H1 (cell line): ENCODE measurements around the gene LCN15. TPM values are rescaled to one million over a fixed set of nuclear protein-coding genes. Genes with fewer than 3 reads are reported as not detected.

Experiments used
- CBX5 ChIP-seq: fragments of 300-800, 300-1000 bp; sonication (generic); IDR thresholded peaks from 2 replicates; pipeline ENCODE4 v1.7.1; 2016; ENCODE audit warnings: antibody characterized with exemption, low read length, low read depth
- HDAC2 ChIP-seq, 2 experiments: fragments of 300-600 bp in 1 of 2; sonication (generic) in 1 of 2; IDR thresholded peaks; 2 replicates each; pipeline ENCODE4 v1.6.1; 2011 to 2012; ENCODE audit warnings: low read depth in 2 of 2, low read length in 2 of 2, mild to moderate bottlenecking in 2 of 2, moderate library complexity in 2 of 2, borderline replicate concordance in 1 of 2, inconsistent platforms in 1 of 2
- HDAC6 ChIP-seq: IDR thresholded peaks from one replicate; pipeline ENCODE4 v1.7.1; 2012; ENCODE audit warnings: low read depth, mild to moderate bottlenecking, inconsistent platforms, low read length, moderate library complexity
- KDM1A ChIP-seq: fragments of 200-600, 300-600 bp; sonication (generic); IDR thresholded peaks from 2 replicates; pipeline ENCODE4 v1.7.1; 2016; ENCODE audit warnings: mild to moderate bottlenecking, low read length, borderline replicate concordance
- POLR2A ChIP-seq, 2 experiments: IDR thresholded peaks; 1 replicate in 1 of 2; 2 replicates in 1 of 2; pipeline ENCODE4 v1.6.1; 2011; ENCODE audit warnings: low read depth in 2 of 2, low read length in 2 of 2, mild to moderate bottlenecking in 2 of 2; ENCODE audit errors: control extremely low read depth in 1 of 2
- SP1 ChIP-seq: IDR thresholded peaks from 2 replicates; pipeline ENCODE4 v1.6.1; 2011; ENCODE audit warnings: low read depth, low read length
- ZNF274 ChIP-seq: IDR thresholded peaks from 2 replicates; pipeline ENCODE4 v1.7.0; 2012; ENCODE audit warnings: low read length, borderline replicate concordance; ENCODE audit errors: extremely low read depth
- polyA plus RNA-seq, 7 experiments: library from polyadenylated mRNA; depleted of rRNA in 3 of 7; stranded (reverse) in 5 of 7; unstranded in 2 of 7; fragments of >200 nt in 5 of 7; fragments of 200-250 nt in 2 of 7; gene quantifications; 1 replicate in 5 of 7; 2 replicates in 1 of 7; 4 replicates in 1 of 7; pipeline versions ENCODE4 v1.2.1 to v1.2.3, GENCODE V29; 2011 to 2013; ENCODE audit warnings: missing spikeins in 2 of 7, mixed read lengths in 2 of 7
- total RNA-seq: library from RNA; stranded (reverse); fragmentation: NEBNext Ultra II Directional; extraction: Animal tissue kit (Norgen Biotek cat#: 25700); gene quantifications from 2 replicates; pipeline ENCODE4 v1.2.1, GENCODE V29; 2021
- TF ChIP-seq, protein P1 (sequence below): IDR thresholded peaks from 2 replicates; pipeline ENCODE4 v1.6.1; 2012; ENCODE audit warnings: low read length, inconsistent platforms

Gene LCN15
- total and polyA plus RNA-seq, 2 of the 8 experiments (the other 6 are each of a cell fraction or from before 2014, with no cell fraction given) = 0.08 to 0.47 TPM

DNA sequence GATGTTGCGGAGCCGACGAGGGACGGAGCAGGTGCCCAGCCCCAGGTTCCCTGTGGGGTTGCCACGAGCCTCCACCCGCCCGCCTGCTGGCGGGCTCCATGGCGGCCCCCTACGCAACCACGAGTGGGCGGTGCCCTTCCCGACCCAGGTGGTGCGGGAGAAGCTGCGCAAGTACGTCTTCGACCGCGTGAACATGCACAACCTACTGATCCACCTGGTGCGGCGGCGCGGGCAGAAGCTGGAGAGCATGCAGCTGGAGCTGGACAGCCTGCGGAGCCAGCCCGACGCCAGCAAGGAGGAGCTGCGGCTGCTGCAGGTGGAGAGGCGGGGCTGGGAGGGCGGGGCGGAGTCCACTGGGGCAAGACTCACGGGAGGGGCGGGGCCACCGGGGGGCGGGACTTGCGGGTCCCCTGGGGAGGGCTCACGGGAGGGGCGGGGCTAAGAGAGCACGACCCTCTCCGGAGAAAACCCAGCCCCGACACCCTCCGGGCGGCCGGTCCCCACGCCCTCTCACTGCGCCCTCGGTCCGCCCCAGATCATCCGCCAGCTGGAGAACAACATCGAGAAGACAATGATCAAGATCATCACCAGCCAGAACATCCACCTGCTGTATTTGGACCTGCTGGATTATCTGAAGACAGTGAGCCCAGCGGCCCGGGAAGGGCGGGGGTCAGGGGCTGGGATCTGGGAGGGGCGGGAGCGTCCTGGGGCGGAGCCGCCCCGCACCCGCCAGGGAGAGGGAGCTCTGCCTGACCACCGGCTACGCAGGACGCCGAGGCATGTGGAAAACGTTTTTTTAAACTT, 35.7 kb upstream of the LCN15 start (continued):
- TF ChIP-seq HDAC2 (IDR thresholded peaks at IDR 0.05; ENCODE audit: borderline replicate concordance in 1 of 2, low read depth in 2 of 2, low read length in 2 of 2) (no peak), POLR2A (IDR thresholded peaks at IDR 0.05; ENCODE audit: control extremely low read depth in 1 of 2, low read depth in 2 of 2, low read length in 2 of 2) (peak in 1 of 2 experiments; percentile 28; a peak in 1 of 3 replicates), KDM1A (no peak), ZNF274 (no peak), SP1 (no peak; the same call in 1 of the 2 replicates), CBX5 (no peak), HDAC6 (no peak)
- TF ChIP-seq, protein P1, sequence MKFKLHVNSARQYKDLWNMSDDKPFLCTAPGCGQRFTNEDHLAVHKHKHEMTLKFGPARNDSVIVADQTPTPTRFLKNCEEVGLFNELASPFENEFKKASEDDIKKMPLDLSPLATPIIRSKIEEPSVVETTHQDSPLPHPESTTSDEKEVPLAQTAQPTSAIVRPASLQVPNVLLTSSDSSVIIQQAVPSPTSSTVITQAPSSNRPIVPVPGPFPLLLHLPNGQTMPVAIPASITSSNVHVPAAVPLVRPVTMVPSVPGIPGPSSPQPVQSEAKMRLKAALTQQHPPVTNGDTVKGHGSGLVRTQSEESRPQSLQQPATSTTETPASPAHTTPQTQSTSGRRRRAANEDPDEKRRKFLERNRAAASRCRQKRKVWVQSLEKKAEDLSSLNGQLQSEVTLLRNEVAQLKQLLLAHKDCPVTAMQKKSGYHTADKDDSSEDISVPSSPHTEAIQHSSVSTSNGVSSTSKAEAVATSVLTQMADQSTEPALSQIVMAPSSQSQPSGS = 0 out of 2 replicates have a peak, but pooled peaks have one; percentile 30
